ENCODE results near the gene GNG12. TPM values are rescaled to one million over a fixed set of nuclear protein-coding genes. Genes with fewer than 3 reads are reported as not detected.

GNG12 gene
- total and polyA plus RNA-seq, 2 donors (not counting 1 experiment from before 2014, with no cell fraction given), result not detected

DNA sequence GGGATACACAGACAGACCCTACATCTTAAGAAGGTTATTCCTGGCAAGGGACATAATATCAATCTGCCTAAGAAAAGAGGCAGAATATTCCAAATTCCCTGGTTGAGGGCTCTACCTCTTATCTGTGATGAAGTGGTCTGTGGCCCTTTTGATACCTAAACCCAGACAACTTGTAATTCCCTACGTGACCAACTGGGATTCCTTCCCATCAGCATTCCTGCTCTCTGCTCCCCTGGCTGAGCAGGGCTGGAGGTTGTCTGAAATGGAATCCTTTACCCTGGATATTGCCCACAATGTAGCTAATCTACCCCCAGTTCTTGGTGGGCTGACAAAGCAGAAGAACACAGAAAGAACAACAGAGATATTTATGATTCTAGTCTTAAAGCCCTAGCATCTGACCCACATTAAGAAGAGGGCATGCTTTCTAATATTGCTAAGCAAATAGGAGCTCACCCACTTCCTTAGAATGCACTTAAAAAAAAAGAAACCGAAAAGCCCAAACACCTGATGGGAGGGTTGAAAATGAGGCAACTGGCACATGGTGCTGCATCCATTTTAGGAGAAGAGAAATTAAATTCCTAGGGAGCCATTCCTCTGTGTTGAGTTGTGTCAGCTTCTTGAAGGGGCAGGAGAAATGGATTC is 111.5 kb downstream of the GNG12 start:
- intact Hi-C loops (cut with micrococcal nuclease), result no loop called here
- POLR2A ChIA-PET, result no interaction called here

DNA sequence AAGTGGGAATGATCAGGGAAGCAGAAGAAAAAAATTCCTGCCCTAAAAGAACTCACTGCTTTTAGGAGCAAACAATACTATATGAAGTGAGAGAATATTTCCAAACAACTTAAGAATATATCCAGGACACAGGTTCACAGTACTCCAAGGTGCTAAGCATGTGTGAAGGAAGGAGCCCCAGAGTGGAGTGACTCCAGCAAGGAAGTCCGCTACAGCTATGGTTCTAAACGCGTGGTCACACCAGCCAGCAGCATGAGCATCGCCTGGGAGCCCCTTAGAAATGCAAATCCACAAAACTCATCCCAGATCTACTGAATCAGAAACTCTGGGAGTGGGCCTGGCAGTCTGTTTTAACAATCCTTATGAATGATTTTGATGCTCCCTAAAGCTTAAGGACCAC is 112.2 kb downstream of the GNG12 start:
- no peaks in the 10 kb centered on the region for H3K27me3 Mint-ChIP-seq
- H3K4me3 Mint-ChIP-seq, result no peak overlapping the region
- no peak overlapping the region for H3K4me2 ChIP-seq (replicated peaks; ENCODE audit: low read depth, low read length, poor library complexity, severe bottlenecking)
- H2AFZ ChIP-seq (ENCODE audit: insufficient read depth, low read depth, low read length, poor library complexity, severe bottlenecking), result no peak overlapping the region
- ATAC-seq (ENCODE audit: low read depth) (no peak), DNase-seq (no peak)
- POLR2A ChIA-PET, result no interaction called here
- H3K9me3 ChIP-seq (ENCODE audit: control extremely low read depth in 1 of 3, control insufficient read depth in 2 of 3, insufficient read depth in 1 of 3, low read length in 2 of 3), result no peaks in the 10 kb centered on the region
- TF ChIP-seq, protein P1, sequence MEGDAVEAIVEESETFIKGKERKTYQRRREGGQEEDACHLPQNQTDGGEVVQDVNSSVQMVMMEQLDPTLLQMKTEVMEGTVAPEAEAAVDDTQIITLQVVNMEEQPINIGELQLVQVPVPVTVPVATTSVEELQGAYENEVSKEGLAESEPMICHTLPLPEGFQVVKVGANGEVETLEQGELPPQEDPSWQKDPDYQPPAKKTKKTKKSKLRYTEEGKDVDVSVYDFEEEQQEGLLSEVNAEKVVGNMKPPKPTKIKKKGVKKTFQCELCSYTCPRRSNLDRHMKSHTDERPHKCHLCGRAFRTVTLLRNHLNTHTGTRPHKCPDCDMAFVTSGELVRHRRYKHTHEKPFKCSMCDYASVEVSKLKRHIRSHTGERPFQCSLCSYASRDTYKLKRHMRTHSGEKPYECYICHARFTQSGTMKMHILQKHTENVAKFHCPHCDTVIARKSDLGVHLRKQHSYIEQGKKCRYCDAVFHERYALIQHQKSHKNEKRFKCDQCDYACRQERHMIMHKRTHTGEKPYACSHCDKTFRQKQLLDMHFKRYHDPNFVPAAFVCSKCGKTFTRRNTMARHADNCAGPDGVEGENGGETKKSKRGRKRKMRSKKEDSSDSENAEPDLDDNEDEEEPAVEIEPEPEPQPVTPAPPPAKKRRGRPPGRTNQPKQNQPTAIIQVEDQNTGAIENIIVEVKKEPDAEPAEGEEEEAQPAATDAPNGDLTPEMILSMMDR (IDR thresholded peaks at IDR 0.05), result no peak
- no peak for TF ChIP-seq EZH2 (IDR thresholded peaks at IDR 0.05; ENCODE audit: borderline replicate concordance, insufficient read depth, low read depth, low read length, poor library complexity, severe bottlenecking)
- H3K27me3 ChIP-seq (replicated peaks in 1 of 4; ENCODE audit: control extremely low read depth in 1 of 4, control insufficient read depth in 3 of 4, insufficient read depth in 4 of 4, low read length in 3 of 4), result peaks cover 0 to 7% (median 0%) of the 10 kb centered on the region in 4 experiments
- intact Hi-C loops (cut with micrococcal nuclease), result no loop called here
- 75% methylated on average over 1 of the region's 4 CpGs for WGBS (ENCODE audit: insufficient coverage)
- H3K36me3 ChIP-seq (replicated peaks in 1 of 2; ENCODE audit: control extremely low read depth in 1 of 2, control insufficient read depth in 1 of 2, extremely low read depth in 1 of 2, insufficient read depth in 2 of 2, low read length in 1 of 2), result no peaks in the 10 kb centered on the region
- CTCF ChIA-PET, result interaction anchor here (0.6 kb wide), 1 partner anchor 11 kb away, joined by 3 read pairs; no protein-coding TSS in a partner anchor
- H3K4me1 ChIP-seq (ENCODE audit: control insufficient read depth in 2 of 2, insufficient read depth in 2 of 2, low read length in 2 of 2), result no peaks in the 10 kb centered on the region
- no peak overlapping the region for H3K27ac ChIP-seq (ENCODE audit: low read length in 2 of 2)
- no peaks in the 10 kb centered on the region for H4K20me1 ChIP-seq (ENCODE audit: control insufficient read depth, insufficient read depth, low read length, poor library complexity, severe bottlenecking)
- H3K9ac ChIP-seq (ENCODE audit: low read length), result no peak overlapping the region
- H3K4me3 ChIP-seq (ENCODE audit: control extremely low read depth in 1 of 5, extremely low read depth in 1 of 5, insufficient read depth in 1 of 5, low read depth in 2 of 5, low read length in 4 of 5), result no peak overlapping the region
- no peak overlapping the region for H3K27ac Mint-ChIP-seq
- H3K79me2 ChIP-seq (ENCODE audit: control insufficient read depth, insufficient read depth, low read length), result no peaks in the 10 kb centered on the region
- no peaks in the 10 kb centered on the region for H3K4me1 Mint-ChIP-seq
- no peaks in the 10 kb centered on the region for H3K9me3 Mint-ChIP-seq (ENCODE audit: insufficient read depth)

More for the DNA sequence above, 111.5 kb downstream of the GNG12 start:
- no peak for TF ChIP-seq EZH2 (IDR thresholded peaks at IDR 0.05; ENCODE audit: borderline replicate concordance, insufficient read depth, low read depth, low read length, poor library complexity, severe bottlenecking)
- TF ChIP-seq, protein P1 (IDR thresholded peaks at IDR 0.05), result no peak
- Histone ChIP-seq H2AFZ (ENCODE audit: insufficient read depth, low read depth, low read length, poor library complexity, severe bottlenecking) (no peak overlapping the region), H3K36me3 (replicated peaks in 1 of 2; ENCODE audit: control extremely low read depth in 1 of 2, control insufficient read depth in 1 of 2, extremely low read depth in 1 of 2, insufficient read depth in 2 of 2, low read length in 1 of 2) (no peaks in the 10 kb centered on the region), H3K4me1 (ENCODE audit: control insufficient read depth in 2 of 2, insufficient read depth in 2 of 2, low read length in 2 of 2) (no peaks in the 10 kb centered on the region), H3K9ac (ENCODE audit: low read length) (no peak overlapping the region), H3K4me2 (replicated peaks; ENCODE audit: low read depth, low read length, poor library complexity, severe bottlenecking) (no peak overlapping the region), H3K4me3 (ENCODE audit: control extremely low read depth in 1 of 5, extremely low read depth in 1 of 5, insufficient read depth in 1 of 5, low read depth in 2 of 5, low read length in 4 of 5) (no peak overlapping the region), H3K79me2 (ENCODE audit: control insufficient read depth, insufficient read depth, low read length) (no peaks in the 10 kb centered on the region), H3K27me3 (replicated peaks in 1 of 4; ENCODE audit: control extremely low read depth in 1 of 4, control insufficient read depth in 3 of 4, insufficient read depth in 4 of 4, low read length in 3 of 4) (peaks cover 0 to 7% (median 0%) of the 10 kb centered on the region in 4 experiments), H4K20me1 (ENCODE audit: control insufficient read depth, insufficient read depth, low read length, poor library complexity, severe bottlenecking) (no peaks in the 10 kb centered on the region), H3K9me3 (ENCODE audit: control extremely low read depth in 1 of 3, control insufficient read depth in 2 of 3, insufficient read depth in 1 of 3, low read length in 2 of 3) (no peaks in the 10 kb centered on the region), H3K27ac (ENCODE audit: low read length in 2 of 2) (no peak overlapping the region)
- no peaks in the 10 kb centered on the region for H3K4me1 Mint-ChIP-seq
- ATAC-seq (ENCODE audit: low read depth) (no peak), DNase-seq (no peak)
- H3K9me3 Mint-ChIP-seq (ENCODE audit: insufficient read depth), result no peaks in the 10 kb centered on the region
- H3K27ac Mint-ChIP-seq, result no peak overlapping the region
- 83% methylated on average over 1 of the region's 2 CpGs for WGBS (ENCODE audit: insufficient coverage)
- no peaks in the 10 kb centered on the region for H3K27me3 Mint-ChIP-seq
- CTCF ChIA-PET, result interaction anchor here (0.6 kb wide), 1 partner anchor 11 kb away, joined by 3 read pairs; no protein-coding TSS in a partner anchor
- H3K4me3 Mint-ChIP-seq, result no peak overlapping the region
